IPS-15b (cell line): ENCODE data around the gene RNF26.
A peak's percentile ranks its signal among the peaks of the same experiment; 100 is the strongest.

ENCODE experiments used
- H3K27me3 ChIP-seq: one replicate; pipeline ENCODE4 v1.6.1; 2013; ENCODE audit warnings: low read length; ENCODE audit not compliant: control insufficient read depth, insufficient read depth
- H3K36me3 ChIP-seq: one replicate; pipeline ENCODE4 v1.6.1; 2013; ENCODE audit warnings: low read length; ENCODE audit not compliant: control insufficient read depth, insufficient read depth
- H3K4me1 ChIP-seq: one replicate; pipeline ENCODE4 v1.6.1; 2013; ENCODE audit warnings: mild to moderate bottlenecking, low read length; ENCODE audit not compliant: control insufficient read depth, insufficient read depth
- H3K4me3 ChIP-seq: one replicate; pipeline ENCODE4 v1.5.1; 2013; ENCODE audit warnings: low read depth, low read length
- H3K9ac ChIP-seq: one replicate; pipeline ENCODE4 v1.6.1; 2013; ENCODE audit warnings: low read depth, mild to moderate bottlenecking, low read length
- H3K9me3 ChIP-seq: one replicate; pipeline ENCODE4 v1.6.1; 2013; ENCODE audit warnings: mild to moderate bottlenecking, low read length; ENCODE audit not compliant: control insufficient read depth, insufficient read depth

Gene RNF26

GRCh38 chr11:119324189-119324588, 10.1 kb upstream of the RNF26 start:
- Histone ChIP-seq H3K36me3 (no peaks in the 10 kb centered on the region), H3K27me3 (no peaks in the 10 kb centered on the region), H3K9me3 (no peaks in the 10 kb centered on the region), H3K9ac (no peak overlapping the region), H3K4me3 (no peak overlapping the region), H3K4me1 (peaks cover 8% of the 10 kb centered on the region)

DNA sequence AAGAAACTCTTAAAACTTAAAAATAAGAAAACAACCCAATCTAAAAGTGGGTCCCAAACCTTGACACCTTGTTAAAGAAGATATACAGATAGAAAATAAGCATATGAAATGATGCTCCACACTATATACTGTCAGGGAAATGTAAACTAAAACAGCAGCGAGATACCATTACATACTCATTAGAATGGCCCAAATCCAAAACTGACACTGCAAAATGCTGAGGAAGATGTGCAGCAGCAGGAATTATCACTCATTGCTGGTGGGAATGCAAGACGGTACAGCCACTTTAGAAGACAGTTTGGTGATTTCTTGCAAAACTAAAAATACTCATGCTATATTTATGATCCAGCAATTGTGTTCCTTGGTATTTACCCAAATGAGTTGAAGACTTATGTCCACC, 5.0 kb upstream of the RNF26 start:
- Histone ChIP-seq H3K4me3 (no peak overlapping the region), H3K9me3 (no peaks in the 10 kb centered on the region), H3K27me3 (no peaks in the 10 kb centered on the region), H3K36me3 (no peaks in the 10 kb centered on the region), H3K4me1 (peaks cover 2% of the 10 kb centered on the region), H3K9ac (no peak overlapping the region)

GRCh38 chr11:119330237-119330636, 4.1 kb upstream of the RNF26 start:
- Histone ChIP-seq H3K9ac (no peak overlapping the region), H3K4me1 (peaks cover 2% of the 10 kb centered on the region), H3K9me3 (no peaks in the 10 kb centered on the region), H3K36me3 (no peaks in the 10 kb centered on the region), H3K27me3 (no peaks in the 10 kb centered on the region), H3K4me3 (no peak overlapping the region)

GRCh38 chr11:119332111-119332765, 2.1 kb upstream of the RNF26 start:
- no peaks in the 10 kb centered on the region for H3K27me3 ChIP-seq
- H3K9me3 ChIP-seq = no peaks in the 10 kb centered on the region
- H3K4me1 ChIP-seq = peaks cover 4% of the 10 kb centered on the region
- peaks cover 8% of the 10 kb centered on the region for H3K36me3 ChIP-seq
- no peak overlapping the region for H3K9ac ChIP-seq
- no peak overlapping the region for H3K4me3 ChIP-seq

DNA sequence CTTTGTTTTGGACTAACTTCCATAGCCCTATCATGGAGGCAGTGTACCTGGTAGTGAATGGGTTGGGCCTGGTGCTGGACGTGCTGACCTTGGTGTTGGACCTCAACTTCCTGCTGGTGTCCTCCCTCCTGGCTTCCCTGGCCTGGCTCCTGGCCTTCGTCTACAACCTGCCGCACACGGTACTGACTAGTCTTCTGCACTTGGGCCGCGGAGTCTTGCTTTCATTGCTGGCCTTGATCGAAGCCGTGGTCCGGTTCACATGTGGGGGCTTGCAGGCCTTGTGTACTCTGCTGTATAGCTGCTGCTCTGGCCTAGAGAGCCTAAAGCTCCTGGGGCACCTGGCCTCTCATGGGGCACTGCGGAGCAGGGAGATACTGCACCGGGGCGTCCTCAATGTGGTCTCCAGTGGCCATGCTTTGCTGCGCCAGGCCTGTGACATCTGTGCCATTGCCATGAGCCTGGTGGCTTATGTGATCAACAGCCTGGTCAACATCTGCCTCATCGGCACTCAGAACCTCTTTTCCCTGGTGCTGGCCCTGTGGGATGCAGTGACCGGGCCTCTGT, 846 bp downstream of the RNF26 start:
- H3K36me3 ChIP-seq = peaks cover 8% of the 10 kb centered on the region
- H3K27me3 ChIP-seq = peaks cover 9% of the 10 kb centered on the region
- peaks cover 13% of the 10 kb centered on the region for H3K4me1 ChIP-seq
- H3K4me3 ChIP-seq = peak overlapping the region; percentile 98
- no peaks in the 10 kb centered on the region for H3K9me3 ChIP-seq
- peak overlapping the region; percentile 87 for H3K9ac ChIP-seq

DNA sequence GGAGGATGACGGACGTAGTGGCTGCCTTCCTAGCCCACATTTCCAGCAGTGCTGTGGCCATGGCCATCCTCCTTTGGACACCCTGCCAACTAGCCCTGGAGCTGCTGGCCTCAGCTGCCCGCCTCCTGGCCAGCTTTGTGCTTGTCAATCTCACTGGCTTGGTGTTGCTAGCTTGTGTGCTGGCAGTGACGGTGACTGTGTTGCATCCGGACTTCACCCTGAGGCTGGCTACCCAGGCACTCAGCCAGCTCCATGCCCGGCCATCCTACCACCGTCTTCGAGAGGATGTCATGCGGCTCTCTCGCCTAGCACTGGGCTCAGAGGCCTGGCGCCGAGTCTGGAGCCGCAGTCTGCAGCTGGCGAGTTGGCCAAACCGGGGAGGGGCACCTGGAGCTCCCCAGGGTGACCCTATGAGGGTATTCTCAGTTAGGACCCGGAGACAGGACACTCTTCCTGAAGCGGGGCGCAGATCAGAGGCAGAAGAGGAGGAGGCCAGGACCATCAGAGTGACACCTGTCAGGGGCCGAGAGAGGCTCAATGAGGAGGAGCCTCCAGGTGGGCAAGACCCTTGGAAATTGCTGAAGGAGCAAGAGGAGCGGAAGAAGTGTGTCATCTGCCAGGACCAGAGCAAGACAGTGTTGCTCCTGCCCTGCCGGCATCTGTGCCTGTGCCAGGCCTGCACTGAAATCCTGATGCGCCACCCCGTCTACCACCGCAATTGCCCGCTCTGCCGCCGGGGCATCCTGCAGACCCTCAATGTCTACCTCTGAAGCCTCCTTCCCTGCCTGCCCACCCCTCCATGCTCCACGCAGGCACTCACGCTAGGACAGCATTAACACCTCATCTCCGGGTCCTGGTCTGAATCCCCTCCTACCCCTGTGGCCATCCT, 1.6 kb downstream of the RNF26 start:
- Histone ChIP-seq H3K36me3 (peaks cover 8% of the 10 kb centered on the region), H3K9ac (no peak overlapping the region), H3K4me3 (peak overlapping the region; percentile 98), H3K27me3 (peaks cover 11% of the 10 kb centered on the region), H3K9me3 (no peaks in the 10 kb centered on the region), H3K4me1 (peaks cover 13% of the 10 kb centered on the region)

DNA sequence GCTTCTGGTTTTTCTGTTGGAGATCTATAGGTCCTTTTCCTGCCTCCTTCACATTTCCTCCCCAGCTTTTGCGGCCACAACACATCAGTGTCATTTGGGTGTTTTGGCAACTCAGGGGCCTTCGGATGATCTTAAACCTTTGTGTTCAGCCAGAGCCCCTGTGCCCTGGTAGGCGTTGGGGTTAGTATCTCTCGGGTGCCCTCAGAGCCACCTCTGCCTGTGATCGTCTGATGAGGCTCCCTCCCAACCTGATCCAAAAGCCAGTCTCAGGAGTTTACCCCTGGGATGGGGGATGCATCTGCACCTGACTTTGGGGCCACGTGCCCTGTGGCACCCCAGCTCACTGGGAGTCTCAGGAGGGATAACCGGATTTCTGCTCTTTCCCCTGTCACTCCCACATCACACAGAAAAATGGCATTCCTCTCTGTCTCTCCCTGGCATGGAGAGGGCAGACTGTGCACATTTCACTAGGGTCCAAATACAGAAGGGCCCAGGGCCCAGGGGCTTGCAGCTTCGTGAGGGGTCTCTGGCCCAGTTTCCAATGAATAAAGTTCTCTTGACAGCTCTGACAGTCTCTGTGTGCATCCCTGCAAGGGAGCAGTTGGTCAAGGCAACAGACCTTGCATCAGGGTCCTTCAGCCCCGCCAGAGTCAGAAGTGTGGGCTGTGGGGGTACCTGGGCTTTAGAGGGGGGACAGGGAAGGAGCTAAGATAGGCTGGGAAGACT, 2.6 kb downstream of the RNF26 start:
- Histone ChIP-seq H3K27me3 (peaks cover 22% of the 10 kb centered on the region), H3K9me3 (no peaks in the 10 kb centered on the region), H3K36me3 (peaks cover 8% of the 10 kb centered on the region), H3K4me1 (peaks cover 13% of the 10 kb centered on the region), H3K9ac (peak overlapping the region; percentile 2), H3K4me3 (peak overlapping the region; percentile 54)

- H3K4me3 ChIP-seq = peak overlapping the region; percentile 54
- peaks cover 8% of the 10 kb centered on the region for H3K36me3 ChIP-seq
- H3K9me3 ChIP-seq = no peaks in the 10 kb centered on the region
- H3K4me1 ChIP-seq = peaks cover 13% of the 10 kb centered on the region
- peak overlapping the region; percentile 8 for H3K9ac ChIP-seq
- H3K27me3 ChIP-seq = peaks cover 30% of the 10 kb centered on the region
Measured at GRCh38 chr11:119337581-119338317, 3.4 kb downstream of the RNF26 start.

DNA sequence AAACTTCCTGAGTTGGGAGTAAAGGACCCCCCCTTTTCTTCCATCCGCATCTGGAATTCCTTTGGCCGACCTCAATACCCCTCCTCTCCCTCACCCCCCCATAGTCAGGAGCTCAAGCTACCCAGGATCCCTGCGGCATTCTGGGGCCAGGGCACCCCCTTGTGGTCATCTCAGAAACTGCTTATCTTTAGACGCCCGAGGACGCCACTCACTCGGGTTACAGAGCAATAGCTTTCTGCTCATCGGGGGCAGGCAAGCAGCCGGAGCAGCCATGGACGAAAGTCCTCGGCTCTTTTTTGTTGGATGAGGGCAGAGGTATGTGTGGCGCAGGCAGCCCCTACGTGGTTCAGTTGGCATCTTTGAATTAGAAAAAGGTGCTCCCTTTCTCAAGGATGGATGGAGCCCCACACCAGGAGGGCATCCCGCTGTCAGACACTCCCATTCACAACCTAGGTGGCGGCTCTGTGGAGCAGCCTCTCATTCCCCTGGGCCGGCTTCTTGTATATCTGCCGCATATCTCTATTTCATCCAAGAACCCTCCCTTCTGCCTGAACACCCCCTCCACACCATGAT, 4.1 kb downstream of the RNF26 start:
- Histone ChIP-seq H3K4me1 (peaks cover 13% of the 10 kb centered on the region), H3K4me3 (peak overlapping the region; percentile 54), H3K36me3 (peaks cover 8% of the 10 kb centered on the region), H3K27me3 (peaks cover 33% of the 10 kb centered on the region), H3K9ac (peak overlapping the region; percentile 8), H3K9me3 (no peaks in the 10 kb centered on the region)

GRCh38 chr11:119338965-119339588, 4.8 kb downstream of the RNF26 start:
- Histone ChIP-seq H3K4me1 (peaks cover 11% of the 10 kb centered on the region), H3K36me3 (peaks cover 8% of the 10 kb centered on the region), H3K9me3 (no peaks in the 10 kb centered on the region), H3K27me3 (peaks cover 33% of the 10 kb centered on the region), H3K4me3 (peak overlapping the region; percentile 54), H3K9ac (no peak overlapping the region)
